ENCODE data around the gene TEAD4.

DNA sequence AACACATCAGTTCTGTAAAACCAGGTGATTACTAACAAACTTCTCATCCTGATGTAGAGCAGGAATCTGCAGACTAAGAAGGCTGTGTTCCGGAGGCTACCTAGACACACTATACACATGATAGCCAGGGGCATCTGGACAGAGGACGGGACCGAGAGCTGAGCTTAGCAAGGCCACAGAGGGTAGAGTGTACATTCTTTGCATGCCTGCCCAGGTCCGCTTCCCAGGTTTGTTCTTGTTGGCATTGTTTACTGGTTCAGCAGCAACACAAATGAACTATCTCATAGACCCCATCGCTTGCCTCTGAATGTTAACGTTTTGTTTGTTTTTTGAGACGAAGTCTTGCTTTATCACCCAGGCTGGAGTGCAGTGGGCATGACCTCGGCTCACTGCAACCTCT lies 17.7 kb upstream of the TEAD4 start:
- no peak for TF ChIP-seq EZH2phosphoT487 (IDR thresholded peaks at IDR 0.05; ENCODE audit: low read depth)
- TF ChIP-seq, protein P1, sequence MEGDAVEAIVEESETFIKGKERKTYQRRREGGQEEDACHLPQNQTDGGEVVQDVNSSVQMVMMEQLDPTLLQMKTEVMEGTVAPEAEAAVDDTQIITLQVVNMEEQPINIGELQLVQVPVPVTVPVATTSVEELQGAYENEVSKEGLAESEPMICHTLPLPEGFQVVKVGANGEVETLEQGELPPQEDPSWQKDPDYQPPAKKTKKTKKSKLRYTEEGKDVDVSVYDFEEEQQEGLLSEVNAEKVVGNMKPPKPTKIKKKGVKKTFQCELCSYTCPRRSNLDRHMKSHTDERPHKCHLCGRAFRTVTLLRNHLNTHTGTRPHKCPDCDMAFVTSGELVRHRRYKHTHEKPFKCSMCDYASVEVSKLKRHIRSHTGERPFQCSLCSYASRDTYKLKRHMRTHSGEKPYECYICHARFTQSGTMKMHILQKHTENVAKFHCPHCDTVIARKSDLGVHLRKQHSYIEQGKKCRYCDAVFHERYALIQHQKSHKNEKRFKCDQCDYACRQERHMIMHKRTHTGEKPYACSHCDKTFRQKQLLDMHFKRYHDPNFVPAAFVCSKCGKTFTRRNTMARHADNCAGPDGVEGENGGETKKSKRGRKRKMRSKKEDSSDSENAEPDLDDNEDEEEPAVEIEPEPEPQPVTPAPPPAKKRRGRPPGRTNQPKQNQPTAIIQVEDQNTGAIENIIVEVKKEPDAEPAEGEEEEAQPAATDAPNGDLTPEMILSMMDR (IDR thresholded peaks at IDR 0.05; ENCODE audit: low read depth, low read length): no peak
